SW 1271 (cell line): ENCODE results near the gene LRIG1.
A peak's percentile ranks its signal among the peaks of the same experiment; 100 is the strongest.
"Not testable (repeated sequence)": the region's sequence is repeated elsewhere in the genome, so short reads cannot be mapped to it uniquely, and the experiment has no call there.

Source experiments
- DNase-seq, 2 experiments: peaks; one replicate each; lab custom pipeline; 2025; lab: John Stamatoyannopoulos, UW

Gene LRIG1

DNA sequence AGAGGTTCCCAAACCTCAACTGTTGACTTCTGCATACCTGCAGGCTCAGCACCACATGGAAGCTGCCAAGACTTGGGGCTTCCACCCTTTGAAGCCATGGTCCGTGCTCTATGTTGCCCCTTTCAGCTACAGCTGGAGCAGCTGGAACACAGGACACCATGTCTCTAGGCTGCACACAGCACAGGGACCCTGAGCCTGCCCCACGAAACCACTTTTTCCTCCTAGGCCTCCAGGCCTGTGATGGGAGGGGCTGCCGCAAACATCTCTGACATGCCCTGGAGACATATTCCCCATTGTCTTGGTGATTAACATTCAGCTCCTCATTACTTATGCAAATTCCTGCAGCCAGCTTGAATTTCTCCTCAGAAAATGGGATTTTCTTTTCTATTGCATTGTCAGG is 78.9 kb downstream of the LRIG1 start:
- DNase-seq: not testable (repeated sequence)

- not testable (repeated sequence) for DNase-seq
Observed at GRCh38 chr3:66421144-66421543, 79.7 kb downstream of the LRIG1 start.

DNA sequence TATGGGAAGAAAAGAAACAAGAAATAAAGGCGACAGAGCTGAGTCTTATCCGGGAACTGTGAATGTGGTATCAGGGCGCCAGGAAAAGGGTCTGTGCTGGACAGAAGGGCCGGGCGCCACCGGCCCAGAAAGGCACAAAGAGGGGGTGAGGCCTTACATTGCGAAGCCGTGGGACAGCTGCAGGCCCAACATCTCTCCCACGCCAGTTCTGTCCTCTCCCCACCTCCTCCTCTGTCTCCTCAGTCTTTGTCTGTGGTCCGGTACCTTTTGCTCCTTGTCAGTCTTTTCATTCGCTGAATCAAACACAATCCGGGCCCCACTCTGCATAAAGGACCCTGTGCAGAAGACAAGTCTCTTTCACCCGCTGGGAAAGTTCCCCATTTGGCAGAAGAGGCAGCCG is 81.8 kb downstream of the LRIG1 start:
- no peak for DNase-seq

- DNase-seq: no peak
Observed at GRCh38 chr3:66418475-66418931, 82.3 kb downstream of the LRIG1 start.

GRCh38 chr3:66416556-66417304 is 84.1 kb downstream of the LRIG1 start:
- DNase-seq: no peak

- no peak for DNase-seq
Observed at GRCh38 chr3:66415867-66416428, 84.9 kb downstream of the LRIG1 start.

DNA sequence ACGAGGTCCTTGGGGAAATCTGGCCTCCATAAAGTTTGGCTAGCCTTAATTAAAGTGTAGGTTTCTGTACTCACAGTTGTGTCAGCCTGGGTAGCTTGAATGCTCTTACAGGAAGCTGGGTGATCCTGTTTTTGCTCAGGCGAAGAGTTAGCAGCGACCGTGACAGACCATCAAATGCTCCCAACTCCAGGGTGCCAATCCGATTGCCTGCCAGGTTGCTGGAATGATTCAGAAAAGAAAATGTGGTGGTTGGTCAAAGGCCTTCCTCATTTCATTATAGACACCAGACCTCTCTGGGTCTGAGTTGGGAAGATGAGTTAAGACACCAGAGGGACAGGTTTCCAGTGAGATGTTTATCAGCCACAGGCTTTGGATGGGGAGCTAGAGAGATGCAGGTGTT is 86.0 kb downstream of the LRIG1 start:
- no peak for DNase-seq

DNA sequence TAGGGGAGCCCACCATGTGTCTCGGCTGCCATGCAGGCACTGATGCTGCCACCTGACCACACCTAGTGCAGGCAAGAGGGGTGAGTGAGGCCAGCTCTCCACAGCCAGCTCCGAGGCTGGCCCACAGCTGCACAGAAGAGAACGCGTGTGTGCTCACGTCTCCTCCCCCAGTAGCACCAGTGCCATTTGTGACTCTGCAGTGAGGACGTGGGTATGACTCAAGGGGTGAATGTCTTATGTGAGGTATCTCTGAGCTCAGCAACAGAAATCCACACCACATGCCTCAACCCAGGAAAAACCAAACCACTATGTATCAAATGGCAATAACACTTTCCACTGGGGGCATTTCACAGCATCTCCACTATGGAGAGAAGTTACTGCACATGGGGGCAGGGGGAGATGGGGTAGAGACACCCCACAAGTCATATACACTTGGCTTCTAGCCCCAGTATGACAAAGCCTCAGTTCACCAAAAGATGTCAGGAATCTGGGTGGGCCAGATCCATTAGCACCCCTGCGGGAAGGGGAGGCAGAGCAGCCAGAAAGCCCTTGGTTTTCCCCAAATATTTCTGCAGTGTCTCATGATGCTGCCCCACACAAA is 87.6 kb downstream of the LRIG1 start:
- no peak for DNase-seq

GRCh38 chr3:66411961-66412887 is 88.6 kb downstream of the LRIG1 start:
- no peak for DNase-seq

DNA sequence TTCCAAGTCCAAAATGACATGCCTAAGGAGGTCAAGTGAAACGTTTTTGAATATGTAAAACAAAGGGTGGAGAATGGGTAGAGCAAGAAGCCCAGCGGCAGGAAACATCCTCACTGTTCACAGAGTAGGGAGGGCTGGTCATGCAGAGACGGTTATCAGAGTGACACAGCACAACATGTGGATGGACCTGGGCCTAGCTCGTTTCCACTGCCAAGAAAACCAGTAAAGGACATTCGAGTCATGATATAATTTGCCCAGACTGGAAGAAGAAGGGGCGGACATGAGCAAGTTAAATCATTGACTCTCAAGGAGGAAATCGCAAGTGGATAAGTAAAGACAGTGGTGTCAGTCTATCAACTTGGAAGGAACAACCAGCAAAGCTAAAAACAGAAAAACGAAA is 89.3 kb downstream of the LRIG1 start:
- no peak for DNase-seq

GRCh38 chr3:66410976-66411375 is 89.8 kb downstream of the LRIG1 start:
- no peak for DNase-seq

DNA sequence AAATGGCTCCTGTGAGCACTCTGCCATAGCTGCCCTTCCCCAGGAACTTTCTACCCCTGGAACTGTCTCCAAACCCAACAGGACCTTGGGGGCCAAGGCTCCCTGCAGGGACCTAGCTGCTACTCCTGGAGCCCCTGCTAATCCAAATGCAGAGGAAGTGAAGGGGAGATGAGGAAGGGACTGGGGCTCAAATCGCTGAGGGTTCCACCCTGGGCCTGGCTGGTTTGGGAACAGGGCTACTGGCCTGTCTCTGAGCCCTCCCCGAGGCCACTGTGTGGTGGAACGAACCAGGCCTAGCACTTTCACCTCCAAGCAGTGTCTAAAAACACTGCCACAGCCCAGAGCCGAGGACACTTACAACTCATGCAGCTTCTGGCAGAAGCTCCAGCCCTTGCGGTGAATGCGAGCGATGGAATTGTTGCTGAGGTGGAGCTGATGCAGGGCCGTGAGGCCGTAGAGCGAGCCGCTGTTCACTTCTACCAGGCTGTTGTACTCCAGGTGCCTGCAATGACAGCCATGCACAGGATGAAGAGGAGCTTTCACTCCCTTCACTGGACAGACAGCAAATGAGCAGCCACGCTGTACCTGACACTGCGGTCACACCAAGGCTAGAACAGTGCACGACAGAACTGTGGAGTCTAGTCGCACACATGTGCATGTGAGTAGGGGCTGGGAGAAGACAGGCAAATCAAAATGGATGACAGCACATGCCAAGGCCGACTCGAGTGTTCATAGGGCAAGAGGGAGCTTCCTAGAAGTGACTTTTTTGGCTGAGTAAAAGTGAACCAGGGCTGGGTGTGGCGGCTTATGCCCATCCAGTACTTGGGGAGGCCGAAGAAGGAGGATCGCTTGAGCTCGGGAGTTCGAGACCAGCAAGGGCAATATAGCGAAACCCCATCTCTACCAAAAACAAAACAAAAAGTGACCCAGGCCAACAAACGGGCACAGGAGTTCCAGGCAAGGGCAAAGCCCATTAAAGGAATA is 90.8 kb downstream of the LRIG1 start:
- DNase-seq: no peak

GRCh38 chr3:66407611-66408218 is 93.1 kb downstream of the LRIG1 start:
- DNase-seq: peak in 1 of 2 experiments; percentile 3

- DNase-seq: no peak
Observed at GRCh38 chr3:66406831-66407610, 93.8 kb downstream of the LRIG1 start.

DNA sequence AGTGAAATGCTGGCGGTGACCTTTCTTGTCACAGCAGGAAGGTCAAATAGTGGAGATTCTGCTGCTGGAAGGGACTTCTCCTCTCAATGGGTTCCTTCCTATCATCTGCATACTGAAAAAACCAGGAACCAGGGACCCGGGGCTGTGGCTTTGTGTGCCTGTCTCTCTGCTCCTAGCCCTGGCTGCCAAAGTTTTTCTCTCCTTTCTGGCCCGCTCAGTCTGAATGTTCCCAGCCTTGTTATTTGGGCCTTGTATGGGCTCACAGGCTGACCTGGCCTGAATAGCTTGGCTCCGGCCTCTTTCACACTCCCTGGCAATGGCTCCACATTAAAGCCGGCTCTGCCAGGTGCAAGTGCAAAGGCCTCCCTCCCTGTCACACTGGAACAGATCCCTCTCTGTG is 94.7 kb downstream of the LRIG1 start:
- no peak for DNase-seq

- DNase-seq: no peak
Observed at GRCh38 chr3:66405701-66406091, 95.1 kb downstream of the LRIG1 start.

DNA sequence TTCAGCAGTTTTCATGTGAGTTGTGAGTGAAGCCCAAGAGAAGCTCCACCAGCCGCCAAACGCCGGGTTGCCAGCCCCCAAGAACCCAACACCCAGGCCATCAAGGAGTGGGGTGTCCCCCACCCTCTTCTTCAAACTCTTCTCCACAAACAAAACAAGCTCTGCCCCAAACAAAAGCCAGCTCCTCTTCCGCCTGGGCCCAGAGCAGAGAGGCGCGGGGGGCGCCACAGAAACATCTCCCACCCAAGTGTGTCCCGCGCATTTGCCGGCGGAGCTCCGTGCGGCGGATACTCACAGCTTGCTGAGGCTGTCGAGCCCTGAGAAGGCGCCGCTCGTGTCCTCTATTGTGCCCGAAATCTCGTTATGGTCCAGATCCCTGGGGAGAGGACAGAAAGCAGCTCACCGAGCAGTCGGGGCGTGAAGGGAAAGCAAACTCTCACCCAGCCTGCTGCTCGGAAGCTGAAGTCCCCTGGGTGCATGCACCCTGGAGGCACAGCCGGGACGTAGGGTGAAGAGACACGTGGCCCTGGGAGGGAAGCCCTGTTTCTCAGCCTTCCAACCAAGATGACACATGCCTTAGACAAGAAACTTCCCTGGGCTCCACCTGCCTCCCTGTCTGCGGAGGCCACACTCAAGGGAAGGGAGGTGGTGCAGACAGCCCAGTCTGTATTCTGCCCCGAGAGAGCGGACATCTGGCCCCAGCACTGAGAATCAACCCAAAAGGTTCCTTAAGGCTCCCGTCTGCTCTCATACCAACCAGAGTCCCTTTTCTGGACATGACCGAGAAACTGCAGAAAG is 95.7 kb downstream of the LRIG1 start:
- no peak for DNase-seq

- no peak for DNase-seq
Observed at GRCh38 chr3:66404197-66404596, 96.6 kb downstream of the LRIG1 start.
